ENCODE data around the gene UCK2.

- TF ChIP-seq, protein P1, sequence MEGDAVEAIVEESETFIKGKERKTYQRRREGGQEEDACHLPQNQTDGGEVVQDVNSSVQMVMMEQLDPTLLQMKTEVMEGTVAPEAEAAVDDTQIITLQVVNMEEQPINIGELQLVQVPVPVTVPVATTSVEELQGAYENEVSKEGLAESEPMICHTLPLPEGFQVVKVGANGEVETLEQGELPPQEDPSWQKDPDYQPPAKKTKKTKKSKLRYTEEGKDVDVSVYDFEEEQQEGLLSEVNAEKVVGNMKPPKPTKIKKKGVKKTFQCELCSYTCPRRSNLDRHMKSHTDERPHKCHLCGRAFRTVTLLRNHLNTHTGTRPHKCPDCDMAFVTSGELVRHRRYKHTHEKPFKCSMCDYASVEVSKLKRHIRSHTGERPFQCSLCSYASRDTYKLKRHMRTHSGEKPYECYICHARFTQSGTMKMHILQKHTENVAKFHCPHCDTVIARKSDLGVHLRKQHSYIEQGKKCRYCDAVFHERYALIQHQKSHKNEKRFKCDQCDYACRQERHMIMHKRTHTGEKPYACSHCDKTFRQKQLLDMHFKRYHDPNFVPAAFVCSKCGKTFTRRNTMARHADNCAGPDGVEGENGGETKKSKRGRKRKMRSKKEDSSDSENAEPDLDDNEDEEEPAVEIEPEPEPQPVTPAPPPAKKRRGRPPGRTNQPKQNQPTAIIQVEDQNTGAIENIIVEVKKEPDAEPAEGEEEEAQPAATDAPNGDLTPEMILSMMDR (IDR thresholded peaks at IDR 0.05) = no peak
- no peak for TF ChIP-seq POLR2AphosphoS5 (IDR thresholded peaks at IDR 0.05)
- no peak for TF ChIP-seq EP300 (IDR thresholded peaks at IDR 0.05)
These were observed 20.1 kb downstream of the UCK2 start for GRCh38 chr1:165847486-165847885.

All from sigmoid colon (tissue), 4 donors.